ENCODE results near the gene TANGO2.
A peak's percentile ranks its signal among the peaks of the same experiment; 100 is the strongest.
"Not testable (repeated sequence)": the region's sequence is repeated elsewhere in the genome, so short reads cannot be mapped to it uniquely, and the experiment has no call there.

The TANGO2 gene

DNA sequence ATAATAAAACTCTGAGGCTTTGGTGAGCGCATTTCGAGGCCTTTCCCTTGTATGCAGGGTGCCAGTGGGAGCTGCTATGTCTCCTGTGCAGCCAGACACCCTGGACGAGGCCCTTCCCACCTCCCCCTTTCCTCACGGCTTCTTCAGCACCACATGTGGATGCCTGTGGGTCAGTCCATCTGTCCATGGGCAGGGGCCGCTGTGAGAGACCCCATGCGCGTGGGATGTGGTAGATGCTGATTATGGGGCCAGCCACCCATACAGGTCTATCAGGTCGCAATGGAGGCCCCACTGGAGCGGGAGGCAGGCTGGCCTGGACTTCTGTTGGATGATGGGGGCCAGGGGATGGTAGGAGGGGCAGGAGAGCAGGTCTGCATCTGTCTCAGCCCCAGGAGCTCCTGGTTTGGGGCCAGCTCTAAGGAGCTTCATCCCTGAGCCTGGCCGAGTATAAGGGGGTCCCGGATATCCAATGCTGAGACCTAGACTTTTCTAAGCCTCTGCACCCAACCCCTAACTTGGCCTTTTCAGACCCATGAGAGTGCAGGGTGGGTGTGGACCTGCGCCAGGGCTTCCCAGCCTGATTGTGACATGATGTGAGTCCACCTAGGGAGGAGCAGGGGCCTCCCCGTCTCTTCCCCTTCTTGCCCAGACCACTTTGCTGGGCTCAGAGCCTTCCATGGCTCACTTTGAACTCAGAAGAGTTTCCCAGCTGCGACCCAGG lies 45.1 kb downstream of the TANGO2 start:
- no peak for DNase-seq

DNA sequence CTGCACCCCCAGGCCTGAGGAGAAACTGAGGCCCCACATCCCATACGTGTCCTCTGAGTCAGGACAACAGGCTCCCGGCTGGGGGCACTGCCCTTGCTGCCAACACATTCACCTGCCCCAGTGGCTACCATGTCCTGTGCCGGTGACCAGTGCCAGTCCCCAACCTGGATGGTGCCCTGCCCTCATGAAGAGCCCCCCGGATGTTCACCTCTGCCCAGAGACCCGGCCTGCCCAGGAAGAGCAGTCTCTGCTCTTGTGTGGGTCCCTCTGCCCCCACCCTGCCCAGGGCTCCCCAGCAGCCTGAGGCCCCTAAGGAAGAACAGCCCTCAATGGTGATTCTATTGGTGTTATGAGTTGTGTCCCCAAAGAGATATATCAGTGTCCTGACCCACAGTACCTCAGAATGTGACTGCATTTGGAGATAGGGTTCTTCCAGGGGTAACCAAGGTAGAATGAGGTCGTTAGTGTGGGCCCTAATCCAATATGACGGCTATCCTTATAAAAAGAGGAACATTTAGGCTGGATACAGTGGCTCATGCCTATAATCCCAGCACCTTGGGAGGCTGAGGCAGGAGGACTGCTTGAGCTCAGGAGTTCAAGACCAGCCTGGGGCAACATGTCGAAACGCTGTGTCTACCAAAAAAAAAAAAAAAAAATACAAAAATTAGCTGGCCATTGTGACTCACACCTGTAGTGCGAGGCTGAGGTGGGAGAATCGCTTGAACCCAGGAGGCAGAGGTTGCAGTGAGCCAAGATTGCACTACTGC lies 45.9 kb downstream of the TANGO2 start:
- DNase-seq = no peak

DNA sequence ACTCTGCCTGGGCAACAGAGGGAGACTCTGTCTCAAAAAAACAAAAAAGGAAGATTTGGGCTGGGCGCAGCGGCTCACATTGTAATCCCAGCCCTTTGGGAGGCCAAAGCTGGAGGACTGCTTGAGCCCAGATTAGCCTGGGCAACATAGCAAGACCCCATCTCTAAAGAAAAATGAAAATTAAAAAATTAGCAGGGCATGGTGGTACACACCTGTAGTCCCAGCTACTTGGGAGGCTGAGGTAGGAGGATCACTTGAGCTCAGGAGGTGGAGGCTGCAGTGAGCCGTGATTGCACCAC lies 46.4 kb downstream of the TANGO2 start:
- DNase-seq = not testable (repeated sequence)

DNA sequence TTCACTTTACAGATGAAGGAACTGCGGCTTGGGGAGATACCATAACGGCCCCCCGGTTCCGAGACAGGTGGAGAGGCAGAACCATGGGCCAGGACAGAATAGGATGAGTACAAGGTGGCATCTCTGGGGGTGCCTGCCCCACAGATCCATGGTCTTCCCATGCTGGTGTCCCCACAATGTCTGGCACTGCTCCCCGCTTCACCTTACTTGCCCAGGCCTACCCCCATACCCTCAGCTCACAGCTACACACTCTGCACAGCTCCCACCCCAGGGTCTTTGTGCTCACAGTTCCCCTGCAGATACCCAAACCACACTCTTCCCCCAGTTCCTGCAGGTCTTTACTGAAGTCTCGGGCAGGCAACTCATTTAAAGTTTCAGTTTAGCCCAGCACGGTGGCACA lies 47.7 kb downstream of the TANGO2 start:
- no peak for DNase-seq

DNA sequence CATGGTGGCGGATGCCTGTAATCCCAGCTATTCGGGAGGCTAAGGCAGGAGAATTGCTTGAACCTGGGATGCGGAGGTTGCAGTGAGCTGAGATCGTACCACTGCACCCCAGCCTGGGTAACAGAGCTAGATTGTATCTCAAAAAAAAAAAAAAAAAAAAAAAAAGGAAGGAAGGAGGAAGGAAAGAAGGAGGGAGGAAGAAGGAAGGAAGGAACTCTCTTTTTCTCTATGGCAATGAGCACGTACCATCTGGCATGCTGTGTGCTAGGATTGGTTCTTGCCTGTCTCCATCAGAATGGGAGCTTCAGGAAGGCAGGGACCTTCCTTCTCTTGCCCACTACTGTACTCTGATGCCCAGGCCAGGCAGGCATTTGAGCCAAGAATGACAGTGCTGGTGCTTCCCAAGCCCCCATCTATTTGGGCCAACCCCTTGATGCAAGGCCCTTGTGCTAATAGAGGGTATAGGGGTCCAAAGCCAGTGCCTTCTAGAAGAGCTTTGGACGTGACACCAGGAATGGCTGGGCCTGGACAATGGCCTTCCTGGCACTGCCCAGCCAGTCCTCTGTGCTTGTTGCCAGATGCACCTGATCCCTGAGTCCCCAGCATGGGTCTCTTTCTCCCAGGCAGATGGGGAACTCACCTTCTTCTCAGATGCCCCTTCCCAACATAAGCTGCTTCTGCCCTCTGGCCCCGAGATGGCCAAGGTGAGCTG lies 48.6 kb downstream of the TANGO2 start:
- DNase-seq = no peak

DNA sequence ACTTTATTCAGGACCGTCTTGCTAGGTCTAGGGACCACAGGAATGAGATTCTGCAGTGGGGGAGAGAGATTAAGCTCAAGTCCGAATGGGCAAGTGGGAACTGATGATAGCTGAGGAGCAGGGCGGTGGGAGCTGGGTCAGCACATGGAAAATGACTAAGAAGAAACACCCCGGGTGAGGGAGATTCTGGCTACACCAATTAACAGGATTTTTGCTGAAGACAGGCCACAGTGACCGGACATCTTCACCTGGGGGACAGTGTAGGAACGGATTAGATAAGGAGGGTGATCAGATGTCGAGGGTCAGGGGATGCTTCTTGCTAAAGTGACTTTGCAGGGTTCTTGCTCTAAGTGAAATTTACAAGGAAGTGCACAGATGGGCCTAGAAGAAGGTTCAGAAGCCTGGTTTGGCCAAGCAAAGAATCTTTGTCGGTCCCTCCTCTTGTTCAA lies 50.6 kb downstream of the TANGO2 start:
- no peak for DNase-seq

DNA sequence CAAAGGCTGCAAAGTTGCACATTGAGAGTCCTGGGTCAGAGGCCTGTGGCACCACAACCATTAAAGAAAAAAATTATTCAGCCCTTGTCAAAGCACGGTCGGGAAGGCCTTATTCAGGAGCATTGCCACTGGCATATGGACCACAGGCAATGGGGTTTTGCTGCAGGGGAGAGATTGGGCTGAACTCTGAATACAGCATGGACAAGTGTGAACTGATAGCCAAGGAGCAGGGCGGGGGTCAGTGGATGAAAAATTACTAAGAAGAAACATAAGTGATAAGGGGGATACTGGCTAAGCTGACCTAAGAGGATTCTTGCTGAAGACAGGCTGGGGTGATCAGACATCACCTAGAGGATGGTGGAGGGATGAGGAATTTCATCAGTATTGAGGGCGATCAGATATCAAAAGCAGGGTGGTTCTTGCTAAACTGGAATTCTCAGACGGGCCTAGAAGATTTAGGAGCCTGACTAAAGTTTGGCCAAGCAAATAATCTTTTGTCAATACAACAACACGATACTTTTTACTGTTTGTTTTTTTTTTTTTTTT lies 55.8 kb downstream of the TANGO2 start:
- DNase-seq = no peak

DNA sequence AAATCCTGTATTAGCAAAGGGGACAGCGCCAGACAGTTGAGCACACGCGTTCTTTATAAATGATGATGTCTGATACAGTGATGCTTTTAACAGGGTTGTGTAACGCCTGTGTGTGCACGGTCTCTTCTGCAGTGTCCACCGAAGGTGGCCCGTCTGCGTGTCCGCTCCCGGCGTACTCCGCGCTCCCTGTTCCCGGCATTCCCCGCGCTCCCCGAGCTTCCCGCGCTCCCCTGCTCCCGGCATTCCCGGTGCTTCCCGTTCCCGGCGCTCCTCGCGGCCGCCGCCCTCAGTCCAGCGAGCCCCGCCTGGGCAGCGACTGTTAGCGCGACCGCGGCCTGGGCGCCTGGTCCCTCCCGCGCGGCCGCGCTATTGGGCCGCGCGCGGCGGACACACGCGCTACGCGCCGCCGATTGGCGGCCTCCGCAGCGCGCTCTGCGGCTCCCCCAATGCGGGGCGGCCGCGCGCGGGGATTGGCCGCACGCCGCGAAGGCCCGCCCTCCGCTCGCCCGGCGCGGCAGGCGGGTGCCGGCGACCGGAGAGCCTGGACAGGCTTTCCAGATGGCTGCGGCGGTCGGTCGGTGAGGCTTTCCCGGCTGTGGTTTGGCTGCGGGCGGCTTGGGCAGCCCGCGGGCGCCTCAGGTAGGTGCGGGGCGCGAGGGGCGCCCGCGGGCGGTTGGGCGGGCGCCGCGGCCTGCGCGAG lies 59.0 kb downstream of the TANGO2 start, which contains the start of gene DGCR8:
DGCR8 (plus strand) TSS at position 497 of the 700 bp plus-strand sequence. CDS start 5,723 bp downstream, outside the sequence.
- peak; percentile 62 to 78 for DNase-seq

DNA sequence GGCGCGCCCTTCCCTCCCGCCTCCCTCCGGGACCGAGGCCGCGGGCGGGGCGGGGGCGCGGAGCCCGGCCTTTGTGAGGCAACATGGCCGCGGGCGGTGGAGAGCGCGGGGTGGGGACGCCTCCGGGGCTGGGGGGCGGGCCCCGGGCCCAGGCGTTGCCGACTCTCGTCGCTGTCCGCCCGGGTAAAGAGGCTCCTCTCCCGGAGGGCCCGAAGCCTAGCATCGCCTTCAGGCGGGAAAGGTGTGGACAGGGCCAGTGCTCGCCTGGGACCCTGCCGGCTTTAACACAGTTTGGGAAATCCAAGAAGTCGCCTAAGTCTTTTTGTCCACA lies 59.5 kb downstream of the TANGO2 start:
- DNase-seq = peak; percentile 50 to 75

DNA sequence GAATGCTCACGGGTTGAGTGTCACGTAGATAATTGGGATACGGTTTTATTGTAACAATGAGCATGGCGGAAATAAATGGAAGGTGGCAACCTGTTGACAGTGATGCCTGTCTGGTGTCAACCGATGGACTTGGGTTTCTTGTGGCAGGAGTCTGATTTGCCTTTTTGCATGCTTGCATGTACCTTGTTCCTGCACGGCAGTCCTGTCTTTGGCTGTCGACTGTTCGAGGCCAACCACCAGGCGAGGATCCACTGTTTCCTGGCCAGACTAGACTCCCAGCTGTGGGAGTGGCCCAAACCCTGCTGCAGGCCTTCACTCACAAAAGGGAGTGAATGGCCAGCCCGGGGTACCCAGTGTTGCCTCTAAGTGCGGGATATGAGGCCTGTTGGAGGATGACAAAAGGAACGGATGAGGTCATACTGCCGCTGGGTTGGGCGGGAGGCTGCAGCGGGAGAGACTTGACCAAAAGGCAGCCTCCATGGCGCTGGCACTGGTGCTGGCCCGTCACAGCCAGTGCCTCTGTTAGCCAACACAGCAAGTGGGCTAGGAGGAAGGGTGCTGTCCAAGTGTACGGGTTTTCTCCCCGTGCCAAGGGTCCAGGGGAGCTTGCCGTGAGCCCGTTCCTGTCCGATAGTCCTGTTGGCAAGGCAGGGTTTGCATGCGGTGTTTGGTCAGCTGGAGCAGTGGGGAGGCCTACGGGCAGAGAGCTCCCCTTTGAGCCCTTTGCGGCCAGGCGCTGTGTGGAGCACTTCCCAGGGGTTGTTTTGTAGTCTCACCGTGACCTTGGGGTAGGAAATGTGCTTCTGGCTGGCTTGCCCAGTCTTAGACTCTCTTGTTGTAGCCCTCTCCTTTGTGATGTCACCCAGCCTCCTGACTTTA lies 60.1 kb downstream of the TANGO2 start:
- peak in 1 of 2 donors; percentile 12 for DNase-seq

DNA sequence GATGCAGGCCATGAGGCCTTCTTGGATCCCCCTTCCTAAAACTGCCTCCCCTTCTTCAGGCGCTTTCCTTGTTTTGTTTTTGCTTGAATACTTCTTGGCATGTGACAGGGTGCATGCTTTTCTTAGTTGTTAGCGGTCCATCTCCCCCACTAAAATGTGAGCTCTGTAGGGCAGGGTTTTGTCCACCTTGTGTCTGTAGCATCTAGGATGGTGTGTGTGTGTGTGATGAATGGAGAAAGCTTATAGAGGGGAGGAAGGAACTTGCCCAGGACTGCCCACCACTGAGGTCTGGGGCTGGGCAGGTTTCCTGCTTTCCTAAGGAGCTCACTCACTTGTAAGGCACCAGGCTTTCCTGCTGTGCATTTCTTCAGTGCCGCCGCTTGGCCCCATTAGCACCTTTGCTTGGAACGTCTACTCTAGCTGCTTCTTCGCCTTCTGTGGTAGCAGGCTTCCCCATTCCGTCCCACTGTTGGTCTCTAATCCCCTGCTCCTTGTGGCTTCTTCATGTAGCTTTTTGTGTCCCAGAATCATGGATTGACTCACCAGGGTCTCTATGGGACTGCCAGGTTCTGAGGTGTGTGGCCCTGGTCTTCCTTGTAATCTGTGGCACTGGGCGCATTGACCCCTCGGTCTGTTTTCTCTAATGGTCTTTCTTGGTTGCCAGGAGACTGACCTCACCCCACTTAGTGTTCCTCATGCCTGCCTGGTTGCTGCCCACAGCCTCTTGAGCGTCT lies 62.4 kb downstream of the TANGO2 start:
- DNase-seq = no peak

DNA sequence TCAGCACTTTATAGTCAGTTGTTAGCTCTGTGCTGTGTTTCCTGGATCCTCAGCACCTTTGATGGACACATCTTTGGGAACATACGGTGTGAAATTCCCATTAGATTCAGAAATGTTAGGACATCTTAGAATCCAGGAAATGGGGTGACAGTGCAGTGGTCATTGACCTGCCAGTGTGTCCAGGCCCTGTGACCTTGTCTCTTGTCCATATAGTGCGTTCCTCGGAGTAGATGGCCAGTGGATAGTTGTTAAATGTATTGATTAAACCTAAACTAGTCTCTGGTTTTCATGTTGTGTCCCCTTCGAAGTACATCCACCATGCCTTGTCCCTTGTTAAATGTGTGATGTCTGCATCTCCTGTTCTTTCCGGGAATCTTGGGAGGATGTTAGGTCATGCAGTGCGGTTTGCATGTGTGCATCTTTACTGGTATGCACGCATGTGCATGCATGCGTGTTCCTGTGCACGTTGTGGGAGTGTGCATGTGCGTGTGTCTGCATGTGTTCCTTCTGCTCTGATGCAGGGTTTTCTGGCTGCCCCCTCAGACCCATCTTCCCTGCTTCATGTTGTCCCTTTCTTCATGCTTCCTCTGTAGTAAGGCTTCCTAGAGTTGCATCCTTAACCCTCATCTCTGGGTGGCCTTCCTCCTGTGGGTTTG lies 63.1 kb downstream of the TANGO2 start:
- DNase-seq = no peak

DNA sequence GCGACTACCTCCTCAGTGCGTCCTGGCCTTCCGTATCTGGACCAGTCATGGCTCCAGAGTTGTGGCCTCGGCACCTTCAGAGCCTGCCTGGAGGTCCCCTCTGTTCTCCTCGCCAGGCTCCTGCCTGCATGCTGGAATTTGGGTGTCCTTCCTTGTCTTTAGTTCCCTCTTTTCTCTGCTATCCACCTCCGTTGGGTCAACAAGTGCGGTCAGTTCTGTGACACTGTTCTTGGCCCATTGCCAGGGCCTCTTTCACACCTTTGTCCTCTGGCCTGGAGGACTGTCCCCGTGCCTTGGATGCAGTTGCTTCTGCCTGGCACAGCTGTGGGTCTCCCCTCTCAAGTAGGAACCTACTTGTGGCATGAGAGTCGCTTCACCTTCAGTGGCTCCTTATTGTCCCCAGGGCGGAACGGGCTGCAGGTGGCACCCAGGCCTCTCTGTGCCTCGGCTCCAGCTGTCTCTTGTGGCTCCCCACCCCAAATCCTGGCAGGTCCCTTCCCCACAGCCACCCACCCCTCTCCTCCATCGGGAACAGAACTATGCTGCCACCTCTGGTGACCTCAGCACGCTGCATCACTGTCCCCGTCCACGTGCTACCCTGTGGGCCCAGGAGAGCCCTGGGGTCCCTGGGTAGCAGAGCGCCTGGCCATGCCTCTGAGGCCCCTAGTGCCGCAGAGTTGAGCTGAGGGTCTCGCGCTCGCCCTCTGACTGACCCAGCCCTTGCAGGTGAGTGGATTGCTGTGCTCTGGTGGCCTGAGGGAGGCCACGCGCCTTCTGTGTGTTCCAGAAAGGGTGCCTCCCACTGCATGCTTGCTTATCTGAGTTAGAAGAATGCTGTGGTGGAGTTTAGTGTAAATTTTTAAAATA lies 63.9 kb downstream of the TANGO2 start:
- peak in 1 of 2 donors; percentile 26 for DNase-seq

DNA sequence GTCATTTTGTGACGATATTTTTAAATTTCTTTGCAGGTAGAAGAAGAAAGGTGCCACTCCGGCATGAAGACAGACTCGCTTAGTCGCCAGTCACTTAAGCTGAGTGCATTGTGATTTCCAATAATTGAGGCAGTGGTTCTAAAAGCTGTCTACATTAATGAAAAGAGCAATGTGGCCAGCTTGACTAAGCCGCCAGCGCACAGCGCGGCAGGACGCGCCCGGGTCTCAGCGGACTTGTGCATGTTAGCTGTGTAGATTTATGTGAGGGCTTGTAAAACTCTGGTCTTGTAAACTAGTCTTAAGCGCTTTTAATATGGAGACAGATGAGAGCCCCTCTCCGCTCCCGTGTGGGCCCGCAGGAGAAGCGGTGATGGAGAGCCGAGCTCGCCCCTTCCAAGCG lies 64.7 kb downstream of the TANGO2 start:
- no peak for DNase-seq

DNA sequence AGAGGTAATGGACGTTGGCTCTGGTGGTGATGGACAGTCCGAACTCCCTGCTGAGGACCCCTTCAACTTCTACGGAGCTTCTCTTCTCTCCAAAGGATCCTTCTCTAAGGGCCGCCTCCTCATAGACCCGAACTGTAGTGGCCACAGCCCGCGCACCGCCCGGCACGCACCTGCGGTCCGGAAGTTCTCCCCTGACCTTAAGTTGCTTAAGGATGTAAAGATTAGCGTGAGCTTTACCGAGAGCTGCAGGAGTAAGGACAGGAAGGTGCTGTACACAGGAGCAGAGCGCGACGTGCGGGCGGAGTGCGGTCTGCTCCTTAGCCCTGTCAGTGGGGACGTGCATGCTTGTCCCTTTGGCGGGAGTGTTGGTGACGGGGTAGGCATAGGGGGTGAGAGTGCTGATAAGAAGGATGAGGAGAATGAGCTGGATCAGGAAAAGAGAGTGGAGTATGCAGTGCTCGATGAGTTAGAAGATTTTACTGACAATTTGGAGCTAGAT lies 65.2 kb downstream of the TANGO2 start:
- DNase-seq = no peak

DNA sequence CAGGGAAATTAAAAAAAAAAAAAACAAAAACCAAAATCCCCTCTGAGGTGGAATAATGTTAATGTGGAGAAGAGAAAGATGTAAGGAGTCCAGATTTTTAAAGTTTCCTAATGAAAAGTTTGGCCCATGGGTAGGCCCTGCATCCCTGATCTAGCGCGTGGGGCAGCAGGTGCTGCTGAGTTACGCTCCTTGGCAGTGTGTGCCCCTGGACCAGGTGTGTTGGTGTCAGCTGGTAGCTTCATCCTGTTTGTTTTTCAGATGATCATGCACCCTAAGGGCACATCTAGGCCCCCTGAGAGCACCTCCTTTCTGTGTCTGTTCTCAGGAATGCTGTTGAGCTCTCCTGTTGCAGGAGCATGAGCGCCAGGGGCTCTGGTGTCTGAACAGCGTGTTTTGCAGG lies 65.9 kb downstream of the TANGO2 start:
- DNase-seq = no peak

DNA sequence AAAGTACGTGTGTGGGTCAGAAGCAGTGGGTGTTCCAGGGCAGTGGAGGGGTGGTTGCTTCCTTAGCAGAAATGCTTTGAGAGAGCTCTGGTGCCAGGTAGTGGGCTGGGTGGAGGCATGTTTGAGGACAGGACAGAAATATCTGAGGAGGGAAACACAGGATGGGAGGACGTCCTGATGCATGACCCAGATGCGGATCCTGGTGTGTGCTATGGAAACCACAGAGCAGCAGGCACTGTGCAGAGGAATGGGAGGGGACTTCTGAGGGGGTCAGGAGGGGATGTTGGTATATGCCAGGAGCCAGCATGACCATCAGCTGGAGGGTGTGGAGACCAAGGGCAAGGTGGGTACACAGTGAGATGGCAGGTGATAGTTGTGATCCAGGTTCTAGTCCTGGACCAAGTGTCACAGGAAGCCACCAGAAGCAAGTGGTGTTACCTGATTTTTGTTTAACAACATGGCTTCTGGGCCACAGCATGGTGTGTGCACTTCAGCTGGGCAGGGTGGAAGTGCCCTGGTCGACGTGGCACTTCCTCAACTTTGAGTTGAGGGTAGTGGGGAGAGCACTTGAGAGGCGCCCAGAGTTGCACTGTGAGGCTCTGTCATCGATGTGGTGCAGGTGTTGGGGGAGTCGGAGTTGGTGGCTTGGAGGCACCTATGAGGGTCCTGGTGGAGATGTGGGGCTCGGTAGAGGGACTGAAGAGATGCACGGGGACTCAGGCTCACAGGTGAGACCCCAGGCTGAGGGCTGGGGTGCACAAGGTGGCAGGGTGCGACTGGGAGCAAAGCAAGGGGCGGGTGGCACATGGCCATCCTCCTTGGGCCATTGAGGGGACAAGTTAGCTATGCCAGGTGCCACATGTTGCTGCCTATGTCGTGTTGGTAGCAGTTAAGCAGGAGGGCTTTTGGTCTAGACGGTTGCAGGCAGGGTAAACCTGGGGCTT lies 66.7 kb downstream of the TANGO2 start:
- no peak for DNase-seq

DNA sequence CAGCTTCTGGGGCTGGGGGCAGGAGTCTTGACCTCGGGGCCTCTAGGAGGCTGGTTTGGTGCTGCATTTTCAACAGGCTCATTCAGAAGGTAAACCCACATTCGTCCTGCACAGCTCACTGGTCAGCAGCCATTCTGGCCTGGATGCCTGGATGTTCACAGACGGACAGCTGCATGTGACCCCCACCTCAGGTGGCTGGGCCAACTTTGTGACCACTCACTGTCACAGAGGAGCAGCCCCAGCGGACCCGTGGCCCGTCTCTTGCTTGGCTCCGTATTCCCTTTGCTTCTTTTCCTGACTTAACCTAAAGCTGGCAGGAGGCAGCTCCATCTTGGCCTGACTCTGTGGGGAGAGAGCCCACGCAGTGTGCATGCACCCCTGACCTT lies 67.3 kb downstream of the TANGO2 start:
- no peak for DNase-seq
